Measurements from ENCODE around the gene VASP. TPM values are rescaled to one million over a fixed set of nuclear protein-coding genes. Genes with fewer than 3 reads are reported as not detected.
"Not testable (repeated sequence)": the region's sequence is repeated elsewhere in the genome, so short reads cannot be mapped to it uniquely, and the experiment has no call there.

The VASP gene
- total RNA-seq, 4 donors from 2014 or later = 47.0 to 132 (median 68.7) TPM

- no peak for TF ChIP-seq CTCF (IDR thresholded peaks at IDR 0.05)
- DNase-seq (ENCODE audit: low spot score) (peak; percentile 54), ATAC-seq (ENCODE audit: low FRiP score) (peak; percentile 14)
Observed at GRCh38 chr19:45508861-45509691, 1.8 kb downstream of the VASP start.

- no peak for DNase-seq (ENCODE audit: low spot score)
- no peak for ATAC-seq (ENCODE audit: low FRiP score)
- no peak for TF ChIP-seq CTCF (IDR thresholded peaks at IDR 0.05)
Observed at GRCh38 chr19:45509692-45510015, 2.4 kb downstream of the VASP start.

GRCh38 chr19:45510352-45510751 is 3.1 kb downstream of the VASP start:
- DNase-seq (ENCODE audit: low spot score); ATAC-seq (ENCODE audit: low FRiP score): not testable (repeated sequence)

- ATAC-seq (ENCODE audit: low FRiP score) = no peak
Observed at GRCh38 chr19:45511074-45511473, 3.8 kb downstream of the VASP start.

GRCh38 chr19:45512881-45513483 is 5.7 kb downstream of the VASP start:
- no peak for DNase-seq (ENCODE audit: low spot score)
- ATAC-seq (ENCODE audit: low FRiP score) = no peak
- no peak for TF ChIP-seq CTCF (IDR thresholded peaks at IDR 0.05)

More at GRCh38 chr19:45511074-45511473, 3.8 kb downstream of the VASP start:
- DNase-seq (ENCODE audit: low spot score) = no peak
- TF ChIP-seq CTCF (IDR thresholded peaks at IDR 0.05) = no peak

GRCh38 chr19:45514376-45515051 is 7.2 kb downstream of the VASP start:
- TF ChIP-seq CTCF (IDR thresholded peaks at IDR 0.05) = no peak
- ATAC-seq (ENCODE audit: low FRiP score) = no peak
- DNase-seq (ENCODE audit: low spot score) = no peak

- DNase-seq (ENCODE audit: low spot score) (no peak), ATAC-seq (ENCODE audit: low FRiP score) (no peak)
- no peak for TF ChIP-seq CTCF (IDR thresholded peaks at IDR 0.05)
Observed at GRCh38 chr19:45515081-45515624, 7.9 kb downstream of the VASP start.

Data from omental fat pad (tissue), 4 donors.